Activated CD8-positive, alpha-beta memory T cell treated with anti-CD3 and anti-CD28 coated beads for 4 hours (primary cell): ENCODE results near the gene TRH.
"Not testable (repeated sequence)": the region's sequence is repeated elsewhere in the genome, so short reads cannot be mapped to it uniquely, and the experiment has no call there.

ENCODE experiments used
- DNase-seq, 2 donors: peaks; one replicate each; pipeline ENCODE4 v3.0.0-alpha.2; 2020; ENCODE audit warnings: low read depth in 2 of 2

Gene TRH

DNA sequence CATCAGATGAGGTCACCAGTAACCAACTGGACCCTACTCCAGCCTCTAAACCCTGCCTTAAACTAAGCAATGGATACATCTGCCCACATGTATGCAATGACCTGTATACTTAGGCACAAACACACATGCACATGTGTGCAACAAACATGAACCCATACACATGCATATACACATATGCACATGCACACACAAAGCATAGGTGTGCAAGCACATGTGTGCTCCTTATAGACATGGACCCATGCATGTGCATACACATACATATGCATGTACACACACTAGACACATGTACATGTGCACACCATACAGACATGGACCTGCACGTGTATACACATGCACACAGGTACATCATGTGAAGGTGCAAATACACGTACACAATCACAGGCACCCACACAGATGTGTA, 8.6 kb upstream of the TRH start:
- no peak for DNase-seq

DNA sequence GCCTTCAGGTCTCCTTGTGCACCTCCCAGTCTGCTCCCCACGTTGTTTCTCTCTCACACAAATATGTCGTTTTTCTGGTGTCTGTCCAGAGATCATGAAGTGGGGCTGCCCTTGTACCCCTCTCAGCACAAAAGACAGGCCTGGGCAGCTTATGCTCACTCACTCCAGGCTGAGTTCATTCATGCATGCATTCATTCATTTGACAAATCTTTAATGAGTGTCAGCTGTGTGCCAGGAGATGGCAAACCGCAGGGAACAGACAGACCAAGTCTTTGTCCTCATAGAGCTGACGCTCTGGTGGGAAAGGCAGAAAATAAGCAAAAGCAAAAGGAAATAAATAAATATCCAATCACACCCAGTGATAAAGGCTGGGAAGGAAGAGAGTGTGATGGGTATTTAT, 7.6 kb upstream of the TRH start:
- no peak for DNase-seq

DNA sequence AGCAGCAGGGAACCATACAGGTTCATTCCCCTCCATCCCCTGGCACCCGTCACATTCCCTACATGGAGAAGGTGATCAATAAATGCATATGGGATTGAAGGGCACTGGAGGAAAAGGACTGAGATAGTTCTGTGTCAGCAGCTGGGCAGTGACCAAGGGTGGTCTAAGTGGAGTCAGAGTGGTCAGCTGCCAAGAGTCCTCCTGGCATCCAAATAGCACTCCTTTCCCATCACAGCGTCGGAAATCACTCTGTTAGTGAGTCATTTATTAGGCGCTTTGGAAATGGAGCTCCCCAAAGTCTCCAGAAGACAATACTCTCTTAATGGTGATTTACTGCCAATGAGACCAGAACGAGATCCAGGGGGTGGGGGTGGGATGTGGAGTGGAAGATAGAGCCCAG, 6.8 kb upstream of the TRH start:
- DNase-seq = no peak

DNA sequence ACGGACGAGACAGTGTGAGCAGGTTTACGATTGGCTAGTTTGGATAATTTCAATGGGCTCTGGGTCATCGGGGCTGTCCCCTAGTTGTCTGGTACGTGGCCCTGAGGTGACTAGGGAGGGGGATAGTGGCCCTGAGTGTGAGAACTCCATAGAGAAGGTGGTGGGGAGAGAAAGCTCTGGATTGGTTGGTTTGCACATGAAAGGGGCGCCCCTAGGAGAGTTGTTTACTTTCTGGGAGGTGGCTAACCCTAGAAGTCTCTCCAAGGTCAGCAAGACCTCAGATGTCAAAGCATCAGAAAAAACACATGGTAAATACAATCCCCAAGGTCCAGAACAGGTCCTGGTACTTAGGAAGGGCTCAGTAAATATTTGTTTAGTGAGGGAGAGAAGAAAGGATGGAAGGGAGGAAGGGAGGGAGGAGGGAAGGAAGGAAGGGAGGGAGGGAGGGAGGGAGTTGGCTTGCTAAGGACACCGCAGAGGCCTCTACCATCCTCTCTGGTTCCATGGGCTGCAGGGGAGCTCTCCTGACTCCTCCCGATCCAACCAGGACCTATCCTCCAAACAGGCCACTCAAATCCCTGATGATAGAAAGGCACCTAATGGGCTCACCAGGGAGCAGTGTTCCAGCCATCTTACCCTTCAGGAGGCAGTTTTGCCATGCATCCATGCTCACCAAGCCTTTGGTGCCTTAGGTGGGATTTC, 3.0 kb upstream of the TRH start:
- no peak for DNase-seq

DNA sequence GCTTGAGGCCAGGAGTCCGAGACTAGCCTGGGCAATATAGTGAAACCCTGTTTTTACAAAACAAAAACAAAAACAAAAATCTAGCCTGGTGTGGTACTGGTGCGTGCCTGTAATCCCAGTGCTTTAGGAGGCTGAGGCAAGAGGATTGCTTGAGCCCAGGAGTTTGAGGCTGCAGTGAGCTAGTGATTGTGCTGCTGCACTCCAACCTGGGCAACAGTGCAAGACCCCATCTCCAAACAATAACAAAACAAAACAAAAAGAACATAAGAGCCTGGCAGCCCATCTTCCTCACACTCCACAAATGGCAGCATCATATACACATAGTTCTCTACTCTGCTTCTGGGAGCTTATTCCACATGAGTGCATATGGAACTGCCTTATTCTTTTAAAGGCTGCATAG, 2.2 kb upstream of the TRH start:
- no peak for DNase-seq

DNA sequence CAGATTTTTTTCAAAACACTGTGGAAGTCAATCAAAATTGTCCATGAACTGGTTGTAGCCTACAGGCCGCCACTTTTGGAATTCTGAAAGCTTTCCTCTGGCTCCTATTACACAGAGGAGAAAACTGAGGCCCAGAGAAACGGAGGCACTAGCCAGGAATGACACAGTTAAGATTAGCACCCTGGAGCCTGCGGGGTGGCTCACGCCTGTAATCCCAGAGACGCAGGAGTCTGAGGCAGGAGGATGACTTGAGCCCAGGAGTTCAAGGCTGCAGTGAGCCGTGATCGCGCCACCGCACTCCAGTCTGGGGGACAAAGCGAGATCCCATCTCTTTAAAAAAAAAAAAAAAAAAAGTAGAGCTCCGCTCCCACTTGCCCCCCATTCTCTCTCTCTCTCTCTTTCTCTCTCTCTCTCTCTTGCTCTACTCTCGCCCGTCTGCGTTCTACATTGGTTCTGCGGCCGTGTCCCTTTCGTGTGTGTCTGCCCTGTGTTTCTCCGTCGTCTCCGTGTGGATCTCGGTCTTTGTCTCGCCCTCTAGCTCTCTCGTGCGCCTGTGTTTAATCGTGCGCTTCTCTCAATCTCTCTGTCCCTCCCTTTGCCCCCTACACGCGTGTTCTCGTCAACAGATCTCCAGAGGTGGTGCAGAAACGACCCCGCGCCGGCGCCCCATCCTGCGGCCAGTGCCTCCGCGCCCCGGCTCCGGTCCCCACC, 512 bp upstream of the TRH start:
- no peak for DNase-seq

DNA sequence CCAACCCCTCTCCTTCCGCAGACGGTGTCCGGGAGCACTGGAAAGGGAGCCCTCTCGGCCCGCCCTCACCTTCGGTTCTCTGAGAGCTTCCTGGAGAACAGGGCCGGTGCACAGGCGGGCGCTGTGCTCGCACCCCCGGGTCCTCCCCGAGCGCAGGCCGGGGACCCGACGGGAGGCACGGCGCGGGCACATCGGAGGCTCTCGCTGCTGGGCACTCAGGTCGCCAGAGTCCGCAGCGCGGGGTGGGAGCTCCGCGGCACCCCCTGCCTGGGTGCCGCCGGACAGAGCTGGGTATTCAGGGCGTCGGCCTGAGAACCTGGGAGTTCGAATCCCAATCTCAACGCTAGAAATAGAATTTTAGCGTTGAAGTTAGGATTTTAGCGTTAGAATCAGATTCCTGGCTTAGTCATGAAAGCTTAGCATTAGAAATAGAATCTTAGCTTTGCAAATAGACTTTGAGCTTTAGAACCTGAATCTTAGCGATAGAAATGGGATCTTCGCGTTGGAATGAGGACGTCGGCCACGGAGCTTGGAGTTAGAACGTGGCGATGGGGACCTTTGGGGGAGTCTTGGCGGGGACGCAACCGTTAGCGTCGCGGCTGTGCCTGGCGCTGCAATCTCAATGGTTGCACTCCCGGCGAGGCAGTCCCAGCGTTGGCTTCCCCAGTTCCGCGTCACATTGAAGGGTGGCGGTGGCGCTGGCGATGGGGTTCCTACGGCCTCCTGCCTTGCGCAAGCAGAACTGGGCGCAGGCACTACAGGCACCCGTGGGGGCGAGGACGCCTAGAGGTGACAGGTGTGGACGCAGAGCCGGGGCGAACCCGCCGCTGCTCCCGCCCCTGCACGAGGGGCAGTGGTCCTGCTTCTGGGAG, 549 bp downstream of the TRH start:
- no peak for DNase-seq

DNA sequence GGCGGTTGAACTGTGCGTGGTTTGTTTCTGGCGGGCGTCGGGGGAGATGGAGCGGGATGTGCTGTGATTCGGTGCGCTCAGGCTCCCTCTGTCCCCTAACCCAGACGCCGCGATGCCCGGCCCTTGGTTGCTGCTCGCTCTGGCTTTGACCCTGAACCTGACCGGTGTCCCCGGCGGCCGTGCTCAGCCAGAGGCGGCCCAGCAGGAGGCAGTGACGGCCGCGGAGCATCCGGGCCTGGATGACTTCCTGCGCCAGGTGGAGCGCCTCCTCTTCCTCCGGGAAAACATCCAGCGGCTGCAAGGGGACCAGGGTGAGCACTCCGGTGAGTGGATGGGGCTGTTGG, 1.2 kb downstream of the TRH start:
- no peak for DNase-seq

DNA sequence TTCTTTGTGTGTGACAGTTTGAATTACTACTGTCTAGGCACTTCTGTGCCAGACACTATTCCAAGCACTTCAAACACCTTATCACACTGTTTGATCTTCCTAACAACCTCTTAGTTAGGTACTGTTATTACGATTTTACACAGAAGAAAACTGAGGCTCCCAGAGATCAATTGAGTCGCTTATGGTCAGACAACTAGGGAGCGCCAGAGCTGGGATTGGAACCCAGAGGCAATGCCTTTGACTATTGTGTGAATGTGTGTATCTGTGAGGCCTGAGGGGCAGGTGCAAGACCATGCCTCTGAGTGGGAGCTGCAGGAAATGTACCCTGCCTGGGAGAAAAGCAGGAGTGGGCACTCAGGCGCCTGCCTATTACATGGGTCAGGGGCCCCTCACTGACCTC, 1.8 kb downstream of the TRH start:
- no peak for DNase-seq

DNA sequence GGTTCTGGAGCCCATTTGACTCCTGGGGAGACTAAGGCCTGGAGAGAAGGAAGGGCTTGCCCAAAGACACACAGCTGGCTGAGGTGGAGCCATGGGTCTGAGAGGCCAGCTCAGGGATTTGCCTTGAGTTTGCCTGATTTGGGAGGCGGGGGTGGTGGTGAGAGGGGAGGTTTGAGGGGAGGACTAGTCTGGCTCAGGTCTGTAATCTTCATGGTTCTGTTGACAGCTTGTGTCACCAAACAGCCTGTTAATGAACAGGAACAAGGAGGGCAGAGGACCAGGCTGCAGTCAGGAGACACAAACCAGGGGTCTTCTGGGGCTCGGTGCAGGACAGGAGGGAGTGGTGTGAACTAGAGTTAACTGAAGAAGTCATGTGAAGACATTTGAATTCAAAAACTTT, 3.6 kb downstream of the TRH start:
- DNase-seq = no peak

DNA sequence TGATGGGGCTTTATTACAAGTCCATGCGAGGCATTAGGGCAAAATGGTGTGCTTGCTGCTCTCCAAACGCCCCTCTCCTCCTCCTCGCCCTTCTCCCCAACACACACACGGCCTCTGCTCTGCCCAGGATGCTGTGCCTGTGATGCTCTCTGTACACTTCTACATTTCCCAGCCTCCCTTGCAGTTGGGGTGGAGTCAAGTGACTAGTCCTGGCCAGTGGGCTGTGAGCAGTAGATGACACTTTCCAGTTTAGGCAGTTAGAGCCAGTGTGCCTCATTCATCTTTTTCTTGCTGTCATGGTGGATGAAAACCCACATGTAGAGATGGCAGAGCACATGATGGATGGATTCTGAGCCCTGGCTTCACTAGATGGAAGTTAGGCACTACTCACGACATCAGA, 5.4 kb downstream of the TRH start:
- no peak for DNase-seq

DNA sequence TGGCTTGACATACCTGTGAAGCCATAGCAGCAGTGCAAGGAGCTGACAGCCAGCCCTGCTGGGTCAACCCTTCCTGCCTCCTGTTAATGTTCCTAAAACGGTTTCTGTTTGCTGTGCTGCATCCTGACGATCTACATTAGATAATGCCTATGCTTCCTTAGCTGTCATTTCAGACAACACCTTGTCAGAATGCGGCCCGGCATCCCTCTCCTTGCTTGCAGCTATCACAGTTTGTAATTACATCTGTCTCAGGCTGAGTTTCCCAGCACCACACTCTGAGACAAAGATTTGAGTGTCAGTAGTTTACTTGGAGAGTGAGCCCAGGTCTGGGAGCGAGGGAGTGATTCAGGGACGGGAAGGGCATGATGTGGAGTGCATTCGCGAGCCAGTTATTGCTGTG, 9.0 kb downstream of the TRH start:
- no peak for DNase-seq

DNA sequence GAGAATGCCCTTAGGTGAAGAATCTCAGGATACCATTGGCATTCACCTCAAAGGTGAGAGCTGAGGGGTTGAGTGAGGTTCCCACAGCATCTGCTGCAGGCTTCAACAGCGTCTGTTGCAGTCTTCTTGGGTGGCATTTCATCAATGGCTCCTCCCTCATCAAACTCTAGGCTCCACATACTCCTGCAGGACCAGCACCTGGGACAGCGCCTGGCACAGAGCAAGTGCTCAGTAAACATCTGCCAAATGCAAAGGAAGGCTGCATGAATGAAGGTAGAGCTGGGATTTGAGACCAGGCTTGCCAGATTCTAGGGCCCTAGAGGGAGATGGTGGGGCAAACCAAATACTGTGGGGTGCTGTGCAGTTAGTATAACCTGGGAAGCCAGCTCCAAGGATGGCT, 9.6 kb downstream of the TRH start:
- no peak for DNase-seq

DNA sequence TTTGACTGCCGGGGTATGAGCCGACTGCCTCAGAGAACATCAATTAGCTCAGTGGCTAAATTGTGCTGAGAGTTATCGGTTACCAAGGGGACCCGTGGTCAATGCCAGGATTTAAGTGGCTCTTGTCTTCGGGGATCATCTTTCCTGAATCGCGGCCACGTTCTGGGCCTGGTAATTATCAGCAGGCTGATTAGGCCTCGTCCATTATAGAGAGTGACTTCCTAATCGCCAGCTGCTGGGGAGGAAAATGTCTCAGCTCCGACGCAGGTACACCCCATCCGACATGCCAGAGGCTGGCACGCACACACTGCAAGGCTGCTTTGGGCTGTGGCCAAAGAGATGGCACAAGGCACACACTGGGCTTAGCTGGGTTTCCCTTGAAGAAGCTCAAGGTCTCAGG, 10.6 kb downstream of the TRH start:
- DNase-seq = no peak

DNA sequence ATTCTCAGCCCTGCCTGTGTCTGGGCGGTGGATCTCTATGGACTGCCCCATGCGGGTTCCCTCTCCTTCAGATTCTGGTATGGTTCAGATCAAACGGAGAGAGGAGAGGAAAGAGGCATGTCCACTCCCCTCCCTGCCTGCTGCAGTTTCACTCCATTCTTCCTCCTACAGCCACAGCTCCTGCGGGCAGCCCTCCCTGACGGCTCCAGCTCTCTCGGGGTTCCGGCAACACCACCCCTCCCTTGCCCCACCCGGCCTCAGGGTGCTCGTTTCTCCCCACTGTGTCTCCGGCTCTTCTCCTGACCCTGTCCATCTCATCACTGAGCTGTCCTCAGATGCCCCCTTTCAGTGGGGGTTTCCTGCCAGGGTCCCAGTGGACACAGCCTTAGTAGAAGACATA, 13.9 kb downstream of the TRH start:
- DNase-seq = no peak

DNA sequence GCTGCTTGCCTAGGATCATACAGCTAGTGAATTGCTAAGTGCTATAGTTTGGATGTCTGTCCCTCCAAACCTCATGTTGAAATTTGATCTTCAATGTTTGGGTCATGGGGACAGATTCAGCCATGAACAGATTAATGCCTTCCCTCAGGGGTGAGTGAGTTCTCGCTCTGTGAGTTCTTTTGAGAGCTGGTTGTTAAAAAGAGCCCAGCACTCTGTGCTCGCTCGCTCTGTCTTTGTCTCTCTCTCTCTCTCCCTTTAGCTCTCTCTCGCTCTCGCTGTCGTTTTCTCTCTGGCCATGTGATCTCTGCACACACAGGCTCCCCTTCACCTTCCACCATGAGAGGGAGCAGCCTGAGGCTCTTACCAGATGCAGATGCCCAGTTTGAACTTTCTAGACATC, 14.9 kb downstream of the TRH start:
- no peak for DNase-seq

DNA sequence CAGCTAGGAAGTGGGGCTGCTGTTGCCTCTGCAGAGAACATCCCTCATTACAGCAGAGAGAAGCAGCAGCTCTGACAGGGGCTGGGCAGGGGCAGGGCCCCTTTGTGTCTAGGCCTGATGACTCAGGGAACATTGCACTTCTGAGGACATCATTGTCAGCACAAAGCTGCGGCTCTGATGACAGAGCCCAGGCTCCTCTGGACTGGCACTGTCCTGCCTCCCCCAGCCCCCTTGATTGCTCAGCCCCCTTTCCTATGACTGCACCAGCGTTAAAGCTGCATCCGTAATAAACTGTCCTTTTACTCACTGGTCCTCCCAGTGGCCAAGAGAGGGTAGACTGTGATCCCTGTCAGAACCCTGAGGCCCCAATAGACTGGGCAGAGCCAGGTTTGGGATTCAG, 18.3 kb downstream of the TRH start:
- no peak for DNase-seq

DNA sequence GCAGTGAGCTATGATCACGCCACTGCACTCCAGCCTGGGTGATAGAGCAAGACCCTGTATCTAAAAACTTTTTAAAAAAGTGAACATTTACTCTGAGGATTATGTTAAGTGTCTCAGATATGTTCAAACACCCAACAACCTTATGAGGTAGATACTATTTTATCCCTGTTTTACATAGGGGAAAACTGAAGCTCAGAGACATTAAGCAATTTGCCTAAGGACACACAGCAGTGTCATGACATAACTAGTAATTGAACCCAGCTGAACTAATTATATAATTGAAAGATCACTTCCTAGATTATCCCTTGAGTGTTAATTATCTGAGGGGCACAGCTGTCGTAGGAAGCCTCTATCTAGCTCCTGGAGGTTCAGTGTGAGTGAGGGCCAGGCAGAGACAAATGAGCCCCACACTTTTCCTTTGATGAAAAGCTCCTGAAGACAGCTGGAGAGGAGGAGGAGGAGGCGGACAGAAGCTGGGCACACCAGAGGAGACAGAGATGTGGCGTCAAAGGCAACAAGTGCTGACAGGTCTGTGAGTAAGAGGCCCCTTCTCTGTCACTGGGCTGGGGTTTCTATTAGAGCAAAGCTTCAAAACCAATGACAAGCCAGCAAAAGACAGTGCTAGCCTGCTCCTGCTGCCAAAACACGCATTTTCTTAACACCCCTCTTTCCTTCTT, 20.5 kb downstream of the TRH start:
- DNase-seq = no peak

DNA sequence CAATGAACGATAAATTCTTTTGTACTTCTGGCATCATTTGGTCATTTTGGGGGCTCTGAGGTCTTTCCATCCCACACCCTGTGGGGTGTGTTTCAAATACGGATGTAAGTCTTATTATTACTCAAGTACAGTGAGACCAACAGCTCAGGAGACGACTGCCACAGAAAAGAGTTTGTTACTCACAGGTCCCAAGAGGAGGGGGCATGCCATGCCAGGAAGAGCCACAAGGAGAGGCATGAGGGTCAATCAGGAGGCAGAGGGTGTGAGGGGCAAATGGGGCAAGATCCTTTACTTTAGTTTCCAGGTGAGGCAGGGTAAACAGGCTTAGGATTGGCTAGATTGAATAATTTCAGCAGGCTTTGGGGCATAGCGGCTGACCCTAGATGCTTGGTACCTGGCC, 21.6 kb downstream of the TRH start:
- DNase-seq = no peak

DNA sequence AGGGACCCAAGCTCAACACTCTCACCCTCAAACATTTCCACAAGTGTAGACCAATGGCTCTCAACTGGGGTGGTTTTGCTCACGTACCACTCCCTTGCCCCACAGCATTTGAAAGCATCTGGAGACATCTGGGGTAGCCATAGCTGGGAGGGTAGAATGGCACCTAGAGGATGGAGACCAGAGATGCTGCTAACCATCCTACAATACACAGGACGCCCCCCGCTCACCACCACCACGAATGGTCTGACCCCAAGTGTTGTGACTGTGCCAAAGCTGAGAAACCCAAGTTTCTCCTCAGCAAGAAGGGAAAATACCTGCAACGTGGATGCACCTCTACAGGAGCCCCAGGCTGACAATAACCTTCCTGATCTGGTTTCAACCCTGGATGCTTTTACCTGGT, 24.7 kb downstream of the TRH start:
- not testable (repeated sequence) for DNase-seq

DNA sequence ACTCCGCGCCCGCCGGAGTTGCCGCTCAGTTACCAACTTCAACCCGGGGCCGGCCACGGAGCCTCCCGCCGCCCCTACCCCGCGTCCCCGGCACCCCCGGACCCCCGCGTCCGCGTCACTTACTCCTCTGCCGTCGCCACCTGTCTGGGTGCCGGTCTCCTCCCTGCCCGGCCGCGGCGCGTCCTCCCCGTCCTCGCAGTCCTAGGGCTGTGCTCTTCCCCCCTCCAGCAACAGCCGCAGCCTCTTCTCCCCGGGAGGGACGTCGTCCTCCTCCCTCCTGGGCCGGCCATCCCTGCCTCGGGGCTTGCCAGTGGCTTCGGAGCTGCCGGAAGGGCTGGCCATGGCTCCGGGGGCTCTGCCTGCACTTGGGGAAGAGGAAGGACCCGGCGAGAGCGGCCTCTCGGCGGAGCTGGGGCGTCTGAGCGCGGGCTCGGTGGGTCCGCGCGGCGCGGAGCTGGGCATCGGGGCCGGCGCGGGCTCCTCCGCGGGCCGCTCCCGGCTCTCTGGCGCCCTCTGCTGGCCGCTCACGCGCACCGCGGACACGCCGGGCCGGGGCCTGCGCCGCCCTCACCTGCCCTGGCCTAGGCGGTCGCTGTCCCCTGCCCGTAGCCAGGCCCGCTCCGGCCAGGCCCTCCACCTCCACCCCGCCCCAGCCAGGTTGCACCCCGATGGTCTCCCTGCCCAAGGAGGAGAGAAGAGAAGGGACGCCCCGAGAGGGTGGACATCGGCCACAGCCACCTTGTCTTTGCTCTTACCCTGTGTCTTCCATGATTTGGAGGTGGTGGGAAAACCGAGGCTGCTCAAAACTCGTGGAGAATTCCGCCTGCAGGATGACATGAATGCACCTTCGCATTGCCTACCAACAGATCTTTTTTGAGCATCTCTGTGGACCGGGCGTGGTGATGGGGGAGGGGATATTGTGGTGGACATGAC, 28.4 kb downstream of the TRH start:
- peak in 1 of 2 donors; percentile 27 for DNase-seq
